OCI-LY7 (cell line): ENCODE measurements around the gene RSPH6A. TPM values are rescaled to one million over a fixed set of nuclear protein-coding genes. Genes with fewer than 3 reads are reported as not detected.

Experiments
- BruUV-seq: library from RNA; stranded (reverse); fragments of 400-500 nt; replicated peaks from 2 replicates; lab custom pipeline; 2021; lab: Mats Ljungman, UMichigan
- CTCF ChIA-PET: fragments of 300-600 bp; sonication (Branson Sonifier 250); formaldehyde crosslinking; loops from one replicate; lab custom pipeline; 2022; ENCODE audit warnings: antibody characterized with exemption; ENCODE audit not compliant: unreplicated experiment; lab: Charles Lee
- POLR2A ChIA-PET: fragments of 300-600 bp; sonication (Branson Sonifier 250); formaldehyde crosslinking; loops from one replicate; lab custom pipeline; 2022; ENCODE audit warnings: antibody characterized with exemption; lab: Charles Lee
- DNase-seq: peaks from one replicate; pipeline ENCODE4 v3.0.0-alpha.2; 2015; ENCODE audit warnings: low spot score
- H2AFZ ChIP-seq: fragments of 200-600 bp; sonication (generic), shearing (Covaris generic); 2 replicates; pipeline ENCODE4 v1.6.1; 2014; ENCODE audit warnings: mild to moderate bottlenecking, antibody characterized with exemption, low read length, moderate library complexity
- H3K27ac ChIP-seq: fragments of 200-600 bp; sonication (generic); 2 replicates; pipeline ENCODE4 v1.5.1; 2014; ENCODE audit warnings: mixed run types, low read depth, mild to moderate bottlenecking, moderate library complexity, low read length, inconsistent platforms; ENCODE audit not compliant: poor library complexity, severe bottlenecking
- H3K36me3 ChIP-seq: fragments of 200-600 bp; sonication (generic); 2 replicates; pipeline ENCODE4 v1.6.1; 2014; ENCODE audit warnings: mild to moderate bottlenecking, antibody characterized with exemption, low read length, moderate library complexity, mixed read lengths; ENCODE audit not compliant: insufficient read depth
- H3K4me1 ChIP-seq: fragments of 200-600 bp; sonication (generic); 2 replicates; pipeline ENCODE4 v1.5.1; 2014; ENCODE audit warnings: mild to moderate bottlenecking, low read length; ENCODE audit not compliant: insufficient read depth, poor library complexity, severe bottlenecking
- H3K4me2 ChIP-seq: fragments of 200-600 bp; sonication (generic); 2 replicates; pipeline ENCODE4 v1.6.1; 2014; ENCODE audit warnings: mild to moderate bottlenecking, low read length
- H3K4me3 ChIP-seq: fragments of 200-600 bp; sonication (generic); 2 replicates; pipeline ENCODE4 v1.5.1; 2014; ENCODE audit warnings: mild to moderate bottlenecking, low read depth, low read length; ENCODE audit not compliant: poor library complexity, severe bottlenecking
- H3K79me2 ChIP-seq: fragments of 200-600 bp; sonication (generic); 2 replicates; pipeline ENCODE4 v1.6.1; 2016; ENCODE audit warnings: low read depth, mild to moderate bottlenecking, low read length, moderate library complexity, mixed read lengths; ENCODE audit not compliant: insufficient read depth
- H3K9me2 ChIP-seq: fragments of 200-600 bp; sonication (generic); 2 replicates; pipeline ENCODE4 v1.6.1; 2016; ENCODE audit warnings: mild to moderate bottlenecking, low read length, mixed read lengths; ENCODE audit not compliant: insufficient read depth
- H3K9me3 ChIP-seq: fragments of 200-600 bp; sonication (generic); 2 replicates; pipeline ENCODE4 v1.6.1; 2014; ENCODE audit warnings: mild to moderate bottlenecking, mixed run types, low read length, mixed read lengths
- H4K20me1 ChIP-seq: fragments of 200-600 bp; sonication (generic); 2 replicates; pipeline ENCODE4 v1.6.1; 2014; ENCODE audit warnings: mild to moderate bottlenecking, antibody characterized with exemption, low read length, moderate library complexity, mixed read lengths; ENCODE audit not compliant: insufficient read depth
- EZH2phosphoT487 ChIP-seq: fragments of 200-600 bp; sonication (generic); IDR thresholded peaks from 2 replicates; pipeline ENCODE4 v1.6.1; 2018; ENCODE audit warnings: low read depth, borderline replicate concordance, mild to moderate bottlenecking, mixed run types, antibody characterized with exemption, low read length, moderate library complexity, mixed read lengths
- intact Hi-C: fragments of 100-400 bp; cut with micrococcal nuclease; formaldehyde crosslinking; loops from one replicate; pipeline ENCODE4 v1.10.0; 2022; ENCODE audit not compliant: unreplicated experiment
- total RNA-seq, 2 experiments: library from RNA; depleted of rRNA in 1 of 2; stranded (reverse); fragments of >200 nt in 1 of 2; shearing (Covaris generic) in 1 of 2; gene quantifications; 2 replicates each; pipeline ENCODE4 v1.2.3, GENCODE V29; 2014 to 2022
- TF ChIP-seq, protein P1 (sequence below): fragments of 200-600 bp; sonication (generic); conservative IDR thresholded peaks from 2 replicates; pipeline ENCODE4 v1.5.1; 2014; ENCODE audit warnings: mild to moderate bottlenecking, antibody characterized with exemption, low read length, moderate library complexity, mixed read lengths

RSPH6A gene
- total RNA-seq, 2 experiments from 2014 or later = 0.16 to 0.72 TPM

DNA sequence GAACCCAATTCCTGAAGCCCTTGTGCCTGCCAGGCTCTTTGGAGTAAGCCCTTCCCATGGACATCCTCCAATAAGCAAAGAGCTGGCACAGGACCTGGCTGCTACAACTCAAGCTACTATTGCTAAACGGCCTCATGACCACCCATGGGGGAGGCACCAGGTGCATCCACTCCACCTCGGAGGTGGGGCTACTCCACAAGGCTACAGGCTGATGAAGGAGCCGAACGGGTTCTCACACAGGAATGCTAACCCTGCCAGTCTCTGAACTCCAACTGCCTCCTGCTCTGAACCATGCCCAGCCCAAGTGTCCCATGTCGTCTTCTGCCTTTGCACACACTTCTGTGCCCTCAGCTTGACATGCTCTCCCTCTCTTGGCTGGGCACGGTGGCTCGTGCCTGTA lies 37.9 kb upstream of the RSPH6A start:
- Histone ChIP-seq H3K36me3 (peaks cover 82% of the 10 kb centered on the region), H3K9me3 (no peaks in the 10 kb centered on the region), H3K9me2 (no peaks in the 10 kb centered on the region), H3K4me3 (no peak overlapping the region), H2AFZ (no peak overlapping the region), H3K4me2 (no peak overlapping the region), H3K4me1 (no peaks in the 10 kb centered on the region), H3K27ac (no peak overlapping the region), H3K79me2 (peaks cover 8% of the 10 kb centered on the region; the same call in 1 of the 2 replicates), H4K20me1 (no peaks in the 10 kb centered on the region)
- DNase-seq = no peak
- ChIA-PET POLR2A (interaction anchor here (0.7 kb wide), 1 partner anchor 23 kb away, joined by 3 read pairs; no protein-coding TSS in a partner anchor), CTCF (no interaction called here)
- no peak for TF ChIP-seq EZH2phosphoT487
- TF ChIP-seq, protein P1, sequence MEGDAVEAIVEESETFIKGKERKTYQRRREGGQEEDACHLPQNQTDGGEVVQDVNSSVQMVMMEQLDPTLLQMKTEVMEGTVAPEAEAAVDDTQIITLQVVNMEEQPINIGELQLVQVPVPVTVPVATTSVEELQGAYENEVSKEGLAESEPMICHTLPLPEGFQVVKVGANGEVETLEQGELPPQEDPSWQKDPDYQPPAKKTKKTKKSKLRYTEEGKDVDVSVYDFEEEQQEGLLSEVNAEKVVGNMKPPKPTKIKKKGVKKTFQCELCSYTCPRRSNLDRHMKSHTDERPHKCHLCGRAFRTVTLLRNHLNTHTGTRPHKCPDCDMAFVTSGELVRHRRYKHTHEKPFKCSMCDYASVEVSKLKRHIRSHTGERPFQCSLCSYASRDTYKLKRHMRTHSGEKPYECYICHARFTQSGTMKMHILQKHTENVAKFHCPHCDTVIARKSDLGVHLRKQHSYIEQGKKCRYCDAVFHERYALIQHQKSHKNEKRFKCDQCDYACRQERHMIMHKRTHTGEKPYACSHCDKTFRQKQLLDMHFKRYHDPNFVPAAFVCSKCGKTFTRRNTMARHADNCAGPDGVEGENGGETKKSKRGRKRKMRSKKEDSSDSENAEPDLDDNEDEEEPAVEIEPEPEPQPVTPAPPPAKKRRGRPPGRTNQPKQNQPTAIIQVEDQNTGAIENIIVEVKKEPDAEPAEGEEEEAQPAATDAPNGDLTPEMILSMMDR = no peak
- no TSS peak for BruUV-seq
- intact Hi-C loops = no loop called here

DNA sequence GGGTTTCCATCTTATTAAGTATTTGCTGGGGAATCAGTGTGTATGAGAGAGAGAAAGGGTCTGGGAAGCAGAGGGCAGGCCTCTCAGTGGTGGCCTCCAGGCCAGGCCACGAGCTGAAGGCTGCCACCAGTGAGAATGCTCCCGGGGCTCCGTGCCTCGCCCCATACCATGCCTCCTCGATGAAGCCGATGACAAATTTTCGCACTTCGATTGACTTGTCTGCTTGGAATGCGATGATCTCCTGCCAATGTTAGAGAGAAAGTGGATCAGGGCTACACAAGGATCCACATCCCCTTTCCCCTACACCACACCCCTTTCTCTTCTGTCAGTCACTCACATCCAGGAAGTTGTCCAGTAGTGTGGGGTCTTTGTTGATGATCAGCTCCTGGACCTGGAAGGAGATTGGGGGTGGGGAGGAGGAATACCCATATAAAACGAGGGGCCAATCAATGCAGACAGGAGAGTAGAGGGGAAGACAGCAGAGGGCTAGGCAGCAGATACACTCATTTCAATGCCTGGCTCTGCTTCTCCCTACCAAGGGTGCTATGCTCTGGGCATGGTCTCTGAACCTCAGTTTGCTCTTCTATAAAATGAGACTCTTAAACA lies 37.1 kb upstream of the RSPH6A start:
- intact Hi-C loops = no loop called here
- no peaks in the 10 kb centered on the region for H3K9me2 ChIP-seq
- H3K27ac ChIP-seq = no peak overlapping the region
- ChIA-PET POLR2A (no interaction called here), CTCF (no interaction called here)
- H2AFZ ChIP-seq = no peak overlapping the region
- H3K79me2 ChIP-seq = peaks cover 8% of the 10 kb centered on the region; the same call in 1 of the 2 replicates
- H3K4me2 ChIP-seq = no peak overlapping the region
- no peaks in the 10 kb centered on the region for H3K4me1 ChIP-seq
- no peaks in the 10 kb centered on the region for H3K9me3 ChIP-seq
- H4K20me1 ChIP-seq = no peaks in the 10 kb centered on the region
- no TSS peak for BruUV-seq
- no peak for DNase-seq
- TF ChIP-seq, protein P1 = no peak
- no peak for TF ChIP-seq EZH2phosphoT487
- H3K36me3 ChIP-seq = peaks cover 87% of the 10 kb centered on the region
- no peak overlapping the region for H3K4me3 ChIP-seq

DNA sequence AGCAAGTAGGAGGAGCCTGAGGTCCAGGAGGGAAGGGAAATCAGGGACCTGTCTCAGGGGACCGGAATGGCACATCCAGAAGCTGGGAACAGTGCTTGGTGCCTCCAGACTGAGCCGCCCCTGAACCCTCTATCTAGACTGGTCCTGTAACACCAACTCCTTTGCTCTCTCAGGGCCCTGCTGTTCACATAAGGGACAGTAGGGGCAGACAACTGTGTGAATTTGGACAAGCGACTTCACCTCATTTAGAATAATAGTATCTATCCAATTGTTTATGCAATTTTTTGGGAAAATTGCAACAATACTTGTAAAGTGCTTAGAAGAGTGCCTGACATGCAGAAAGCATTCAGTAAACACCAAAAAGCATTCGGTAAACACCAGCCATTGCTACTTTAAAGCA lies 33.8 kb upstream of the RSPH6A start:
- Histone ChIP-seq H3K4me2 (no peak overlapping the region), H3K36me3 (peaks cover 98% of the 10 kb centered on the region)

More for the DNA sequence above, 33.8 kb upstream of the RSPH6A start:
- peak; percentile 11 for DNase-seq
- H3K9me2 ChIP-seq = no peaks in the 10 kb centered on the region
- no peaks in the 10 kb centered on the region for H4K20me1 ChIP-seq
- intact Hi-C loops = no loop called here
- TF ChIP-seq EZH2phosphoT487 = no peak
- TF ChIP-seq, protein P1 = peak; percentile 65
- BruUV-seq = no TSS peak
- ChIA-PET POLR2A (no interaction called here), CTCF (no interaction called here)
- no peak overlapping the region for H3K27ac ChIP-seq
- no peaks in the 10 kb centered on the region for H3K9me3 ChIP-seq
- no peaks in the 10 kb centered on the region for H3K4me1 ChIP-seq
- no peak overlapping the region for H2AFZ ChIP-seq
- H3K79me2 ChIP-seq = no peaks in the 10 kb centered on the region
- H3K4me3 ChIP-seq = no peak overlapping the region
